GM12874 (cell line): ENCODE data around the gene MCOLN1.

ENCODE experiments used
- TF ChIP-seq, protein P1 (sequence below): IDR thresholded peaks from 2 replicates; pipeline ENCODE4 v1.5.1; 2011; ENCODE audit warnings: low read depth, mild to moderate bottlenecking, control low read depth, low read length, moderate library complexity; ENCODE audit not compliant: insufficient read depth

MCOLN1 gene

DNA sequence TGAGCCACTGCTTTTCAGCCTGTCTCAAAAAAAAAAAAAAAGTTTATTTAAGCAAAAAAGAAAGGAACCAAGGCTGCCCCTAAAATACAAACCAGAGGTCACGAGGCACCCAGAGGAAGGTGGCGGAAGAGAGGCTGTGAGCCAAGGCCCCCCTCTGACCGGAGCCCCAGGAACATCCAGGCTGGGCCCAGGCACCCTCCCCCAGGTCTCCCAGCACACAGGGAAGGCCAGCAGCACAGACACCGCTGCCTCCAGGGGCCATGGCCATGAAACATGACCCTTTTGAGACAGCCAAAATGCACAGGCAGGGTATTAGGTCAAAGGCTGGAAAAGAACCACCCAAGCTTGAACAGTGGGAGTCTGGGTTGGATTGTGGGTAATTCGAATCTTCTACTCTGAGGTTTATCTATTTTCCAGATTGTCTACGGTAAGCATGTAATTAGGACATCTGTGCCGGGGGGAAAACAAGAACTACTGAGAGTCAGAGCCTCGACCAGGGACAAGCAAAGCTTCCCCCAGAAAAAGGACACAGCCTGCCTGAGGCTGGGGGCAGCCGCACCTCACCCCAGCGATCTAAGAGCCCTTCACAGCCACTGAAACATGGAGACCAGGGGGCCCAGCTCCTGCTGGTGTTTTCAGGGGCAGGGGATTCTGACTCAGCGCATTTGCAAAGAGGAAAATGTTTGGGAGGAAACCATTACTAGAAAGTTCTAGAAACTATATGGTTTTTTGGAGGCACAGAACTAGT, 42.0 kb upstream of the MCOLN1 start:
- TF ChIP-seq, protein P1, sequence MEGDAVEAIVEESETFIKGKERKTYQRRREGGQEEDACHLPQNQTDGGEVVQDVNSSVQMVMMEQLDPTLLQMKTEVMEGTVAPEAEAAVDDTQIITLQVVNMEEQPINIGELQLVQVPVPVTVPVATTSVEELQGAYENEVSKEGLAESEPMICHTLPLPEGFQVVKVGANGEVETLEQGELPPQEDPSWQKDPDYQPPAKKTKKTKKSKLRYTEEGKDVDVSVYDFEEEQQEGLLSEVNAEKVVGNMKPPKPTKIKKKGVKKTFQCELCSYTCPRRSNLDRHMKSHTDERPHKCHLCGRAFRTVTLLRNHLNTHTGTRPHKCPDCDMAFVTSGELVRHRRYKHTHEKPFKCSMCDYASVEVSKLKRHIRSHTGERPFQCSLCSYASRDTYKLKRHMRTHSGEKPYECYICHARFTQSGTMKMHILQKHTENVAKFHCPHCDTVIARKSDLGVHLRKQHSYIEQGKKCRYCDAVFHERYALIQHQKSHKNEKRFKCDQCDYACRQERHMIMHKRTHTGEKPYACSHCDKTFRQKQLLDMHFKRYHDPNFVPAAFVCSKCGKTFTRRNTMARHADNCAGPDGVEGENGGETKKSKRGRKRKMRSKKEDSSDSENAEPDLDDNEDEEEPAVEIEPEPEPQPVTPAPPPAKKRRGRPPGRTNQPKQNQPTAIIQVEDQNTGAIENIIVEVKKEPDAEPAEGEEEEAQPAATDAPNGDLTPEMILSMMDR, result no peak

GRCh38 chr19:7480970-7481255, 41.5 kb upstream of the MCOLN1 start:
- TF ChIP-seq, protein P1, result no peak

DNA sequence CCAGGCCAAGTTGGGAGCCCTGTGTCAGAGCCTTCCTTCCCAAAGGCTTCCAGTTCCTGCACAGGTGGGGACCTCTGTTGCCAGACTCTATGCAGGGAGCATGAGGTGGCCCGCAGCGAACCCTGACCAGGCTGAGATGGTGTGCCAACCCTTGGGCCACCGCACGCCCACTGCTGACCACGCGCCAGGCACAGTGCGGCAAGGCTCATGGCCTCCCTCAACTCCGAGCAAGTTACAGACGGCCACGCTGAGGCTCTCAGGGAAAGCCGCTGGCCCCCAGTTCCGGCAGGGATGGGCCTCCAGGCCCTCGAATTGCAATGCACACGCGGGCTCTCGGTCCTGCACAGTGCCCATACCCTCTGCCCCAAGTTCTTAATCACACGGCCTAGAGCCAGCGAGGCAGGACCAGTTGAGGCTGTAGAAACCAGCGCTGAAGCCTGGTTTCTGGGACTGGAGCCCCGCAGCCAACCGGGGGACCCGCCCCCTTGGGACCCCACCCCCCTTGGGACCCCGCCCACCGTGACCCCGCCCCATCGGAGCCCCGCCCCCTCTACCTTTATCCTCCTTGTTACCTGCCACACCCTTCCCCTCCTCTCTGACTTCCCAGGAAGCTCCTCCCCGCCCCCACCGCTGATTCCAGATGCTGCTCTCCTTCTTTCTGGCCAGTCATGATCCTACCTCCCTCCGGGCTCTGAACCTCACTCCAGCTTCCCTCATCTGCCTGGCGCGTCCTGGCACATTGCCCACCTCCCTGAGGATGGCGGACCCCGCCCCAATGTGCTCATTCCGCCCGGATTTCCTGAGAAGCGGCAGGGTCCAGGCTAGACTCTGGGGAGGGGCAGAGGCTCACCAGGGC, 39.6 kb upstream of the MCOLN1 start:
- TF ChIP-seq, protein P1, result no peak

DNA sequence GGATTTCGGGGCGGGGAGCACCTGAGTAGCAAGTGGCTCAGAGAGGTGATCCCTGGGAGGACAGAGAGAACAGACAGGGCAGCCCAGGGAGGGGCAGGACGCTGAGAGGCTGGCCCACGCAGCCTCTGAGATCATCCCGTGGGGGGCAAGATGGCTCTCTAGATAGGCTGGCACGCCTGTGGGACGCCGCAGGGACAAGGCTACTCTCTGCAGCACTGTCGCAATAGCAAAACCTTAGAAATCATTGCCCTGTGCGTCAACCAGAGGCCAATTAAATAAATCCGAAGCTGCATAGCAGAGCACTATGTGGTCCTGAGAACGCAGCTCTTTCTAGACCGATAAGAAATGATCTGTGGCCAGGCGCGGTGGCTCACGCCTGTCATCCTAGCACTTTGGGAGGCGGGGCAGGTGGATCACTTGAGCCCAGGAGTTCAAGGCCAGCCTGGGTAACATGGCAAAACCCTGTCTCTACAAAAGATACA, 38.7 kb upstream of the MCOLN1 start:
- TF ChIP-seq, protein P1, result no peak

DNA sequence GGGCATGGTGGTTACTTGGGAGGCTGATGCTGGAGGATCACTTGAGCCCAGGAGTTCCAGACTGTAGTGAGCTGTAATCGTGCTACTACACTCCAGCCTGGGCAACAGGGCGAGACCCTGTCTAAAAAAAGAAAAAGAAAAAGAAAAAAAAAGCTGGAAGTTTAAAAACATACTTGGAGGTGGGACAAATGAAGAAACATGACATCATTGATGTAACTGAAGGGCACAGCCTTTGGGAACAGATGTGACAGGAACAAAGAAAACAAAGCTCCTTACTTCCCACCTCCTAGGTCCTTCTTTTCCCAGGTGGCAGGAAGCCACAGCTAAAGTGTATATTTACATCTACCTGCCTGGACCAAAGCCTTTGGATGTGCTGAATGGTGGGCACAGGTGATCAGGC, 35.5 kb upstream of the MCOLN1 start:
- TF ChIP-seq, protein P1, result no peak

- TF ChIP-seq, protein P1, result no peak
Observed at GRCh38 chr19:7488736-7489353, 33.6 kb upstream of the MCOLN1 start, which contains the start of gene PEX11G. PEX11G (minus strand) TSS chr19:7489035; CDS start chr19:7489010, 25 bp downstream.

DNA sequence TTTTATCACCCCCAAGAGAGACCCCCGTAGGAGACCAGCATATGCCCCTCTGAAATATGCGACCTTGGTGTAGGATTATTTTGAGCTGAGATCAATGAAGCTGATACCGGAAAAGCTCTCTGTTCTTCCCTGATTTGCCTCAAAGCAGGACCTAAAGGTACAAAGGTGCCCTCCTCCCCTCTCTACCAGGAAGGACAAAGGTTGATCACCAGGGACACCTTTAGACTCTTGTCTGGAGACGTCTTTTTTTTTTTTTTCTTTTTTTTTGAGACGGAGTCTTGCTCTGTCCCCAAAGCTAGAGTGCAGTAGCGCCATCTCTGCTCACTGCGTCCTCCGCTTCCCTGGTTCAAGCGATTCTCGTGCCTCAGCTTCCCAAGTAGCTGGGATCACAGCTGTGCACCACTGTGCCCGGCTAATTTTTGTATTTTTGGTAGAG, 32.8 kb upstream of the MCOLN1 start:
- TF ChIP-seq, protein P1, result no peak
